Transverse colon (tissue), 4 donors: ENCODE results near the gene TNFRSF19. TPM values are rescaled to one million over a fixed set of nuclear protein-coding genes. Genes with fewer than 3 reads are reported as not detected.

Experiments
- DNase-seq: peaks from one replicate; pipeline ENCODE4 v3.0.0-alpha.2; 2019
- H3K27ac ChIP-seq, 4 donors: fragments of 200-600 bp; sonication (generic); 2 replicates each; pipeline ENCODE4 v1.5.1; 2016 to 2018; ENCODE audit warnings: inconsistent platforms in 4 of 4
- H3K27me3 ChIP-seq: fragments of 200-600 bp; sonication (generic); 2 replicates; pipeline ENCODE4 v1.5.1; 2017; ENCODE audit warnings: inconsistent platforms
- H3K36me3 ChIP-seq, 4 donors: fragments of 200-600 bp; sonication (generic); 2 replicates each; pipeline ENCODE4 v1.5.1; 2017 to 2019; ENCODE audit warnings: inconsistent platforms in 4 of 4
- H3K4me1 ChIP-seq, 4 donors: fragments of 200-600 bp; sonication (generic); 2 replicates each; pipeline ENCODE4 v1.5.1; 2017 to 2020; ENCODE audit warnings: inconsistent platforms in 4 of 4
- H3K4me3 ChIP-seq, 4 donors: fragments of 200-600 bp; sonication (generic); 1 replicate in 1 of 4; 2 replicates in 3 of 4; pipeline versions ENCODE4 v1.5.1 to v1.6.1; 2017 to 2019; ENCODE audit warnings: inconsistent platforms in 4 of 4
- H3K9me3 ChIP-seq, 2 donors: fragments of 200-600 bp; sonication (generic); 2 replicates each; pipeline ENCODE4 v1.5.1; 2017 to 2019; ENCODE audit warnings: inconsistent platforms in 2 of 2
- CTCF ChIP-seq, 5 experiments: fragments of 200-600 bp in 3 of 5; fragments of 450-650 bp in 2 of 5; sonication (generic) in 3 of 5; IDR thresholded peaks; 1 replicate in 2 of 5; 2 replicates in 3 of 5; pipeline ENCODE4 v1.5.1; 2016 to 2017; ENCODE audit warnings: antibody characterized with exemption in 5 of 5, inconsistent platforms in 3 of 5, mild to moderate bottlenecking in 2 of 5, moderate library complexity in 1 of 5
- EP300 ChIP-seq: sonication (generic); formaldehyde crosslinking; IDR thresholded peaks from one replicate; pipeline ENCODE4 v1.6.1; 2017; ENCODE audit warnings: antibody characterized with exemption, low read depth
- POLR2A ChIP-seq: fragments of 450-650 bp; IDR thresholded peaks from one replicate; pipeline ENCODE4 v1.6.1; 2016; ENCODE audit warnings: antibody characterized with exemption, mild to moderate bottlenecking, moderate library complexity
- POLR2AphosphoS5 ChIP-seq, 3 donors: sonication (generic); formaldehyde crosslinking; IDR thresholded peaks; one replicate each; pipeline ENCODE4 v1.6.1; 2016; ENCODE audit warnings: antibody characterized with exemption in 3 of 3
- WGBS, 2 donors: methylation state at CpG; one replicate each; pipeline ENCODE4 v1.1.5; 2018; ENCODE audit warnings: low coverage in 1 of 2; 5-methylcytosine and 5-hydroxymethylcytosine counted together
- in situ Hi-C, 4 donors: fragments of 200-750 bp; cut with MboI; loops; one replicate each; pipeline versions ENCODE4 v1.15.0 to v1.15.1; 2017; ENCODE audit warnings: low sequenced_read_pairs in 3 of 4, low pct_ligation_motif_present in 1 of 4, low pct_unique_long_range_greater_than_20kb in 1 of 4
- intact Hi-C: fragments of 100-400 bp; cut with DNase I; formaldehyde crosslinking; loops from one replicate; pipeline ENCODE4 v1.15.1; 2023; ENCODE audit warnings: low total_unique reads
- total RNA-seq, 4 donors: library from RNA; depleted of rRNA; stranded (reverse); fragments of >200 nt; gene quantifications; one replicate each; pipeline ENCODE4 v1.1.0, GENCODE V29; 2016

TNFRSF19 gene
- total RNA-seq, 4 donors from 2014 or later: 0.80 to 1.3 (median 0.96) TPM; not detected in 1

DNA sequence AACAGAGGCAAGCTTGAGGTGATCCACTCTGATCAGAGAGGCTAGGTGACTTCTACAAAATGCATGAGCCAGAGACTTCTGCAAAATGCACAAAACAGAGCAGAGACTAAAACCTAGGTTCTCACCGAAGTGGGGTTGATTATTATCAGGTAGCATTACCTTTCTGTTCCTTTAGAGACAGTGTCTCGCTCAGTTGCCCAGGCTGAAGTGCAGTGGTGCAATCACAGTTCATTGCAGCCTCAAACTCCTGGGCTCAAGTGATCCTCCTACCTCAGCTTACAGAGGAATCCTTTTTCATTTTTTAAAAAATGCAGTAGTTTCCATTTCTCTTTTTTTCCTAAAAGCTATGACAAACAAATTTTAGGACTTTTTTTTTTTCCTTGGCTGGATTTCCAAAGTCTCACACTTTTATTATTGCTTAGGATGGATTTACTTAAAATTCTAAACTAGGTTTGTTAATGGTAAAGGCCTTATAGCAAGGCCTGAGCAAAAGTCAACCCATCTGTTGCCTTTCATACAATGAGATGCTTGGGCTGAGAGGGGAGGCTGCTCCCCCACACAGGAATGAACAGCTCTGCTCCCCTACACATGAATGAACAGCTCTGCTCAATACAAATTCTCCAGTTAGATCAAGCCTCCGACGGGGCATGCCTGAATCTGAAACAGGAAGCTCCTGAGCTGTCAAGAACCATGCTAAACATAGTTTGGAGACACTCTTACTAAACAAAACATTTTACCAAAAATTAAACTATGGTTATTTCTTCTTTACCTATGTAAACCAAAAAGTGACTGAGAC is 18.8 kb upstream of the TNFRSF19 start:
- 48 to 83% methylated on average over 3 to 4 of the region's 4 CpGs for WGBS, 2 donors
- intact Hi-C loops (no loop called here), in situ Hi-C loops (no loop called here)
- Histone ChIP-seq H3K4me1 (no peaks in the 10 kb centered on the region), H3K4me3 (no peak overlapping the region), H3K27ac (no peak overlapping the region), H3K27me3 (peaks cover 17% of the 10 kb centered on the region), H3K36me3 (no peaks in the 10 kb centered on the region), H3K9me3 (no peaks in the 10 kb centered on the region)
- TF ChIP-seq POLR2A (no peak), POLR2AphosphoS5 (IDR thresholded peaks at IDR 0.05) (no peak)
- DNase-seq: no peak

DNA sequence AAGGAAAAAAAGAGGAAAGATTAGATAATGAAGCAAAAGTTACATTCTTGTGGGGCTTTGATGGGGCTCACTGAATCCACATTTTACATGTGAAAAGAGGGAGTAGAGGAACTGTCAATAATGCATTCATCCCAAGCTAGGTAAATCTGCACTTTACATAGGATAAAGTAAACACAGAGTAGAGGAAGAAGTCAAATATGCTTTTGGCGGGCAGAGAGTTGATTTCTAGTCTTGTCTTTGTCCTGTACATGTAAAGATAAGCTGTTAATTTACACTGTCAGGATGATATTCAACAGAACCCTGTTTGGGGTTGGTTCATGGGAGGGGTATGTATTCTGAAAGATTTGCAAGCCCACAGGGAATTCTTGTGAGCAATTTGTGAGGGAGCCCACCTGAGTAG is 18.0 kb upstream of the TNFRSF19 start:
- TF ChIP-seq EP300 (no peak), POLR2AphosphoS5 (IDR thresholded peaks at IDR 0.05) (no peak), POLR2A (no peak), CTCF (IDR thresholded peaks at IDR 0.05) (no peak)
- Histone ChIP-seq H3K36me3 (no peaks in the 10 kb centered on the region), H3K27me3 (peaks cover 11% of the 10 kb centered on the region), H3K27ac (no peak overlapping the region), H3K4me3 (no peak overlapping the region), H3K9me3 (no peaks in the 10 kb centered on the region), H3K4me1 (no peaks in the 10 kb centered on the region)
- intact Hi-C loops: no loop called here
- DNase-seq: no peak
- in situ Hi-C loops: no loop called here
- 37% methylated on average over 1 of the region's 1 CpG; no CpG with 5 or more reads in 1 of the 2 donors for WGBS, 2 donors

DNA sequence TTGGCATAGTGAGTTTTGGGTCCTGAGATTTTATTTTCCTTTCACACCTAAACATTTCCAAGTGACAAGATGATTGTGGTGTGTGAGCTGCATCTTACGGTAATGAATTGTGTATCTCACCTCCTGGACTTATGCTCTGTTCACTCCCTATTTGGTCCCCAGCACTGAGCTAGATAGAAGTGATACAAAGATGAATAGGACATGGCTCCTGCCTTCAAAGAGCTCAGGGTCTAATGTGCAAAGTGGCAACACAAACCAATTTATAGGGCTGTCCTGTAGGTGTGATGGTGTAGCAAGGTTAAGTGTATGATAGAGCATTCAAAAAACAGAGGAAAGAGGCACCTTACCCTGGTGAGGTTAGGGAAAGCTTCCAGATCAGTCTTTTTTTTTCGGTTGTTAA is 17.6 kb upstream of the TNFRSF19 start:
- intact Hi-C loops (no loop called here), in situ Hi-C loops (no loop called here)
- H3K36me3 ChIP-seq: no peaks in the 10 kb centered on the region
- no peak overlapping the region for H3K4me3 ChIP-seq
- H3K9me3 ChIP-seq: no peaks in the 10 kb centered on the region
- no peak for TF ChIP-seq EP300
- TF ChIP-seq POLR2AphosphoS5 (IDR thresholded peaks at IDR 0.05): no peak
- TF ChIP-seq POLR2A: no peak
- TF ChIP-seq CTCF (IDR thresholded peaks at IDR 0.05): no peak
- H3K27me3 ChIP-seq: peaks cover 7% of the 10 kb centered on the region
- WGBS, 2 donors: 85 to 97% methylated on average over 2 of the region's 2 CpGs
- H3K27ac ChIP-seq: no peak overlapping the region
- DNase-seq: no peak
- no peaks in the 10 kb centered on the region for H3K4me1 ChIP-seq

GRCh38 chr13:23554000-23554399 is 16.2 kb upstream of the TNFRSF19 start:
- TF ChIP-seq POLR2A (no peak), EP300 (no peak), CTCF (IDR thresholded peaks at IDR 0.05) (no peak), POLR2AphosphoS5 (IDR thresholded peaks at IDR 0.05) (no peak)
- in situ Hi-C loops: no loop called here
- Histone ChIP-seq H3K36me3 (no peaks in the 10 kb centered on the region), H3K4me3 (no peak overlapping the region), H3K27ac (no peak overlapping the region), H3K27me3 (no peaks in the 10 kb centered on the region), H3K4me1 (no peaks in the 10 kb centered on the region), H3K9me3 (no peaks in the 10 kb centered on the region)
- WGBS, 2 donors: 71 to 88% methylated on average over 1 to 3 of the region's 3 CpGs
- DNase-seq: no peak
- intact Hi-C loops: no loop called here
